ENCODE results near the gene TMCO4.

TMCO4 gene

DNA sequence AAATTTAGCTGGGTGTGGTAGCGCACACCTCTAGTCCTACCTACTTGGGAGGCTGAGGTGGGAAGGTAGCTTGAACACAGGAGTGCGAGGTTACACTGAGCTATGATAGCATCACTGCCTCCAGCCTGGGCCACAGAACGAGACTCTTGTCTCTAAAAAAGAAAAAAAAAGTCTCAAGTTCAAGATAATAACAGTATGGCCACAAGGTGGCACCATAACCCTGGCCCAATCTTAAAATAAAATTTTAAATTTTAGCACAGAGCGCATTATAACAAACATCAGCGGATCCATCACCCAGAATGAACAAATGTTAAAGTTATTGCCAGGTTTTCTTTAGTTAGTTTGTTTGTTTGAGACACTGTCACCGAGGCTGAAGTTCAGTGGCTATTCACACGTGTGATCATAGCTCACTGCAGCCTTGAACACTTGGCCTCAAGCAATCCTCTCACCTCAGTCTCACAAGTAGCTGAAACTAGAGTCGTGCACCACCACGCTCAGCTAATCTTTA, 137.9 kb downstream of the TMCO4 start:
- TF ChIP-seq CREB5 (CRISPR knock-in tag; IDR thresholded peaks at IDR 0.05; ENCODE audit: low read depth) (no peak), POU6F1 (CRISPR knock-in tag; IDR thresholded peaks at IDR 0.05; ENCODE audit: borderline replicate concordance, low read depth) (no peak), RARB (CRISPR knock-in tag; IDR thresholded peaks at IDR 0.05) (no peak), ESRRG (CRISPR knock-in tag; IDR thresholded peaks at IDR 0.05) (no peak)
- ATAC-seq = 0 out of 3 replicates have a peak, but pooled peaks have one; percentile 9

DNA sequence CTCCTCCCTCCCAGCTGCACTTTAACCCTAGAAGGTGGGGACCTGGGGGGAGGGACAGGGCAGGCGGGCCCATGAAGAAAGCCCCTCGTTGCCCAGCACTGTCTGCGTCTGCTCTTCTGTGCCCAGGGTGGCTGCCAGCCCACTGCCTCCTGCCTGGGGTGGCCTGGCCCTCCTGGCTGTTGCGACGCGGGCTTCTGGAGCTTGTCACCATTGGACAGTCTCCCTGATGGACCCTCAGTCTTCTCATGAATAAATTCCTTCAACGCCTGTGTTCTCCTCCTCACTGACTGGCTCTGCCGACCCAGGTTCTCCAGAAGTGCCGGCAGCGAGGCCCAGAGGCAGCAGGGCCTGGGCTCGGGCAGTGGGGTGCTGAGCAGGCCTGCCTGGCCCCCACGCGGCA, 141.5 kb downstream of the TMCO4 start:
- TF ChIP-seq ZNF8 (CRISPR knock-in tag; IDR thresholded peaks at IDR 0.05) = no peak
- TF ChIP-seq ZFP3 (CRISPR knock-in tag; IDR thresholded peaks at IDR 0.05) = no peak
- TF ChIP-seq ESRRG (CRISPR knock-in tag; IDR thresholded peaks at IDR 0.05) = no peak
- TF ChIP-seq CSRNP3 (CRISPR knock-in tag; IDR thresholded peaks at IDR 0.05) = no peak
- no peak for TF ChIP-seq ARNTL (CRISPR knock-in tag; IDR thresholded peaks at IDR 0.05; ENCODE audit: borderline replicate concordance, low read depth)
- TF ChIP-seq, protein P1, sequence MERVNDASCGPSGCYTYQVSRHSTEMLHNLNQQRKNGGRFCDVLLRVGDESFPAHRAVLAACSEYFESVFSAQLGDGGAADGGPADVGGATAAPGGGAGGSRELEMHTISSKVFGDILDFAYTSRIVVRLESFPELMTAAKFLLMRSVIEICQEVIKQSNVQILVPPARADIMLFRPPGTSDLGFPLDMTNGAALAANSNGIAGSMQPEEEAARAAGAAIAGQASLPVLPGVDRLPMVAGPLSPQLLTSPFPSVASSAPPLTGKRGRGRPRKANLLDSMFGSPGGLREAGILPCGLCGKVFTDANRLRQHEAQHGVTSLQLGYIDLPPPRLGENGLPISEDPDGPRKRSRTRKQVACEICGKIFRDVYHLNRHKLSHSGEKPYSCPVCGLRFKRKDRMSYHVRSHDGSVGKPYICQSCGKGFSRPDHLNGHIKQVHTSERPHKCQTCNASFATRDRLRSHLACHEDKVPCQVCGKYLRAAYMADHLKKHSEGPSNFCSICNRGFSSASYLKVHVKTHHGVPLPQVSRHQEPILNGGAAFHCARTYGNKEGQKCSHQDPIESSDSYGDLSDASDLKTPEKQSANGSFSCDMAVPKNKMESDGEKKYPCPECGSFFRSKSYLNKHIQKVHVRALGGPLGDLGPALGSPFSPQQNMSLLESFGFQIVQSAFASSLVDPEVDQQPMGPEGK (CRISPR knock-in tag; IDR thresholded peaks at IDR 0.05; ENCODE audit: borderline replicate concordance) = no peak
- no peak for TF ChIP-seq SNAI2 (CRISPR knock-in tag; IDR thresholded peaks at IDR 0.05)
- TF ChIP-seq TOX (CRISPR knock-in tag; IDR thresholded peaks at IDR 0.05; ENCODE audit: borderline replicate concordance) = no peak
- TF ChIP-seq, protein P2, sequence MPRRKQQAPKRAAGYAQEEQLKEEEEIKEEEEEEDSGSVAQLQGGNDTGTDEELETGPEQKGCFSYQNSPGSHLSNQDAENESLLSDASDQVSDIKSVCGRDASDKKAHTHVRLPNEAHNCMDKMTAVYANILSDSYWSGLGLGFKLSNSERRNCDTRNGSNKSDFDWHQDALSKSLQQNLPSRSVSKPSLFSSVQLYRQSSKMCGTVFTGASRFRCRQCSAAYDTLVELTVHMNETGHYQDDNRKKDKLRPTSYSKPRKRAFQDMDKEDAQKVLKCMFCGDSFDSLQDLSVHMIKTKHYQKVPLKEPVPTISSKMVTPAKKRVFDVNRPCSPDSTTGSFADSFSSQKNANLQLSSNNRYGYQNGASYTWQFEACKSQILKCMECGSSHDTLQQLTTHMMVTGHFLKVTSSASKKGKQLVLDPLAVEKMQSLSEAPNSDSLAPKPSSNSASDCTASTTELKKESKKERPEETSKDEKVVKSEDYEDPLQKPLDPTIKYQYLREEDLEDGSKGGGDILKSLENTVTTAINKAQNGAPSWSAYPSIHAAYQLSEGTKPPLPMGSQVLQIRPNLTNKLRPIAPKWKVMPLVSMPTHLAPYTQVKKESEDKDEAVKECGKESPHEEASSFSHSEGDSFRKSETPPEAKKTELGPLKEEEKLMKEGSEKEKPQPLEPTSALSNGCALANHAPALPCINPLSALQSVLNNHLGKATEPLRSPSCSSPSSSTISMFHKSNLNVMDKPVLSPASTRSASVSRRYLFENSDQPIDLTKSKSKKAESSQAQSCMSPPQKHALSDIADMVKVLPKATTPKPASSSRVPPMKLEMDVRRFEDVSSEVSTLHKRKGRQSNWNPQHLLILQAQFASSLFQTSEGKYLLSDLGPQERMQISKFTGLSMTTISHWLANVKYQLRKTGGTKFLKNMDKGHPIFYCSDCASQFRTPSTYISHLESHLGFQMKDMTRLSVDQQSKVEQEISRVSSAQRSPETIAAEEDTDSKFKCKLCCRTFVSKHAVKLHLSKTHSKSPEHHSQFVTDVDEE (CRISPR knock-in tag; IDR thresholded peaks at IDR 0.05) = no peak
- TF ChIP-seq RARB (CRISPR knock-in tag; IDR thresholded peaks at IDR 0.05) = no peak
- no peak for TF ChIP-seq ZC3H10 (CRISPR knock-in tag; IDR thresholded peaks at IDR 0.05)
- TF ChIP-seq ISL1 (CRISPR knock-in tag; IDR thresholded peaks at IDR 0.05) = no peak
- no peak for TF ChIP-seq CSDC2 (CRISPR knock-in tag; IDR thresholded peaks at IDR 0.05)
- TF ChIP-seq POU6F1 (CRISPR knock-in tag; IDR thresholded peaks at IDR 0.05; ENCODE audit: borderline replicate concordance, low read depth) = no peak
- TF ChIP-seq OSR1 (CRISPR knock-in tag; IDR thresholded peaks at IDR 0.05) = no peak
- TF ChIP-seq ZNF70 (CRISPR knock-in tag; IDR thresholded peaks at IDR 0.05) = no peak
- no peak for TF ChIP-seq BACH2 (CRISPR knock-in tag; IDR thresholded peaks at IDR 0.05; ENCODE audit: borderline replicate concordance)
- TF ChIP-seq ZFP30 (CRISPR knock-in tag; IDR thresholded peaks at IDR 0.05) = no peak
- ATAC-seq = no peak

DNA sequence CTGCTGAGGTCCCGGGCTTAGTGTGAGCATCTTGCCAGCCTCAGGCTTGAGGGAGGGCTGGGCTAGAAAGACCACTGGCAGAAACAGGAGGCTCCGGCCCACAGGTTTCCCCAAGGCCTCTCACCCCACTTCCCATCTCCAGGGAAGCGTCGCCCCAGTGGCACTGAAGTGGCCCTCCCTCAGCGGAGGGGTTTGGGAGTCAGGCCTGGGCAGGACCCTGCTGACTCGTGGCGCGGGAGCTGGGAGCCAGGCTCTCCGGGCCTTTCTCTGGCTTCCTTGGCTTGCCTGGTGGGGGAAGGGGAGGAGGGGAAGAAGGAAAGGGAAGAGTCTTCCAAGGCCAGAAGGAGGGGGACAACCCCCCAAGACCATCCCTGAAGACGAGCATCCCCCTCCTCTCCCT, 142.2 kb downstream of the TMCO4 start:
- no peak for TF ChIP-seq POU6F1 (CRISPR knock-in tag; IDR thresholded peaks at IDR 0.05; ENCODE audit: borderline replicate concordance, low read depth)
- no peak for TF ChIP-seq ARNTL (CRISPR knock-in tag; IDR thresholded peaks at IDR 0.05; ENCODE audit: borderline replicate concordance, low read depth)
- no peak for TF ChIP-seq BACH2 (CRISPR knock-in tag; IDR thresholded peaks at IDR 0.05; ENCODE audit: borderline replicate concordance)
- TF ChIP-seq ZFP30 (CRISPR knock-in tag; IDR thresholded peaks at IDR 0.05) = no peak
- no peak for TF ChIP-seq ESRRG (CRISPR knock-in tag; IDR thresholded peaks at IDR 0.05)
- no peak for TF ChIP-seq CREB5 (CRISPR knock-in tag; IDR thresholded peaks at IDR 0.05; ENCODE audit: low read depth)
- TF ChIP-seq ZNF565 (CRISPR knock-in tag; conservative IDR thresholded peaks at IDR 0.05; ENCODE audit: low read depth) = no peak
- no peak for TF ChIP-seq SNAI2 (CRISPR knock-in tag; IDR thresholded peaks at IDR 0.05)
- no peak for TF ChIP-seq CSDC2 (CRISPR knock-in tag; IDR thresholded peaks at IDR 0.05)
- no peak for TF ChIP-seq ZFP3 (CRISPR knock-in tag; IDR thresholded peaks at IDR 0.05)
- TF ChIP-seq ZNF8 (CRISPR knock-in tag; IDR thresholded peaks at IDR 0.05) = no peak
- TF ChIP-seq ZNF70 (CRISPR knock-in tag; IDR thresholded peaks at IDR 0.05) = no peak
- no peak for TF ChIP-seq CSRNP3 (CRISPR knock-in tag; IDR thresholded peaks at IDR 0.05)
- TF ChIP-seq RARB (CRISPR knock-in tag; IDR thresholded peaks at IDR 0.05) = no peak
- ATAC-seq = no peak
